ENCODE results near the gene CRYL1.

DNA sequence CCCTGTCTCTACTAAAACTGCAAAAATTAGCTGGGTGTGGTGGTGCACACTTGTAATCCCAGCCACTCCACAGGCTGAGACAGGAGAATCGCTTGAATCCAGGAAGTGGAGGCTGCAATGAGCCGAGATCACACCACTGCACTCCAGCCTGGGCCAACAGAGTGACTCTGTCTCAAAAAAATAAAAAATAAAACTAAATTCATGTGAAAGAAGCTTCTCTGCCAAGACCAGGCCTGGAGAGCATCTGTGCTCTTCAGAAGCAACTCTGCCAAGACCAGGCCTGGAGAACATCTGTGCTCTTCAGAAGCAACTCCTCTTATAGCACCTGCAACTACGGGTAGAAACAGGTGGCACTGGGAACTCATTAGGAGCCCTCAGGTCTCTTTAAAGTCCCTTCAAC, 37.7 kb downstream of the CRYL1 start:
- no peak for TF ChIP-seq CTCF (IDR thresholded peaks at IDR 0.05; ENCODE audit: low read depth, low read length, poor library complexity, severe bottlenecking)
- TF ChIP-seq EZH2phosphoT487 (IDR thresholded peaks at IDR 0.05; ENCODE audit: borderline replicate concordance, low read length) = no peak
